Endodermal cell (in vitro differentiated cells): ENCODE measurements around the gene PCBP4. TPM values are rescaled to one million over a fixed set of nuclear protein-coding genes. Genes with fewer than 3 reads are reported as not detected.

Experiments
- DNase-seq: peaks from one replicate; pipeline ENCODE4 v3.0.0-alpha.2; 2017
- H3K27ac ChIP-seq: 2 replicates; pipeline ENCODE4 v1.5.1; 2013; ENCODE audit warnings: mild to moderate bottlenecking, low read depth, low read length, moderate library complexity
- H3K27me3 ChIP-seq: 2 replicates; pipeline ENCODE4 v1.6.1; 2013; ENCODE audit warnings: mild to moderate bottlenecking, low read length, moderate library complexity; ENCODE audit not compliant: insufficient read depth, control insufficient read depth, poor library complexity, severe bottlenecking
- H3K36me3 ChIP-seq: 2 replicates; pipeline ENCODE4 v1.7.0; 2013; ENCODE audit warnings: mild to moderate bottlenecking, low read length, moderate library complexity; ENCODE audit not compliant: control insufficient read depth, insufficient read depth
- H3K4me1 ChIP-seq: one replicate; pipeline ENCODE4 v1.7.0; 2013; ENCODE audit warnings: low read length; ENCODE audit not compliant: control insufficient read depth, insufficient read depth
- H3K4me3 ChIP-seq: 2 replicates; pipeline ENCODE4 v1.5.1; 2013; ENCODE audit warnings: mild to moderate bottlenecking, low read length, moderate library complexity
- H3K9ac ChIP-seq: 2 replicates; pipeline ENCODE4 v1.6.1; 2013; ENCODE audit warnings: mild to moderate bottlenecking, low read length, moderate library complexity; ENCODE audit not compliant: poor library complexity, severe bottlenecking; ENCODE audit errors: extremely low read depth
- H3K9me3 ChIP-seq: 2 replicates; pipeline ENCODE4 v1.6.1; 2013; ENCODE audit warnings: mild to moderate bottlenecking, low read length, moderate library complexity; ENCODE audit not compliant: control insufficient read depth
- H3K27ac Mint-ChIP-seq: 2 replicates; pipeline ENCODE4 v1.8.0; 2020; ENCODE audit warnings: mixed read lengths
- H3K27me3 Mint-ChIP-seq: 2 replicates; pipeline ENCODE4 v1.8.0; 2021; ENCODE audit warnings: mild to moderate bottlenecking, mixed read lengths; ENCODE audit not compliant: insufficient read depth
- H3K36me3 Mint-ChIP-seq: 2 replicates; pipeline ENCODE4 v1.8.0; 2020; ENCODE audit warnings: low read depth, mixed read lengths
- H3K4me1 Mint-ChIP-seq: 2 replicates; pipeline ENCODE4 v1.8.0; 2020; ENCODE audit warnings: mixed read lengths
- H3K4me3 Mint-ChIP-seq: 2 replicates; pipeline ENCODE4 v1.8.0; 2020; ENCODE audit warnings: mild to moderate bottlenecking, moderate library complexity, mixed read lengths
- H3K9me3 Mint-ChIP-seq: 2 replicates; pipeline ENCODE4 v1.8.0; 2020; ENCODE audit warnings: mild to moderate bottlenecking, mixed read lengths
- WGBS, 2 experiments: methylation state at CpG; one replicate each; pipeline versions ENCODE4 v1.1.5 to v1.1.7; 2013; ENCODE audit warnings: missing lambda C conversion rate in 2 of 2, mixed read lengths in 1 of 2; ENCODE audit not compliant: insufficient coverage in 1 of 2, insufficient read length in 1 of 2; 5-methylcytosine and 5-hydroxymethylcytosine counted together
- total RNA-seq, 2 donors: library from RNA; stranded (reverse); fragmentation: NEBNext Ultra II Directional in 1 of 2; extraction: Animal tissue kit (Norgen Biotek cat#: 25700) in 1 of 2; gene quantifications; 2 replicates in 1 of 2; 3 replicates in 1 of 2; pipeline ENCODE4 v1.2.1, GENCODE V29; 2021
- TF ChIP-seq, protein P1 (sequence below): fragments of 200-600 bp; sonication (generic); conservative IDR thresholded peaks from 2 replicates; pipeline ENCODE4 v1.5.0; 2021; ENCODE audit warnings: antibody characterized with exemption, mild to moderate bottlenecking

PCBP4 gene
- total RNA-seq, 2 donors from 2014 or later = 54.1 to 68.1 TPM

DNA sequence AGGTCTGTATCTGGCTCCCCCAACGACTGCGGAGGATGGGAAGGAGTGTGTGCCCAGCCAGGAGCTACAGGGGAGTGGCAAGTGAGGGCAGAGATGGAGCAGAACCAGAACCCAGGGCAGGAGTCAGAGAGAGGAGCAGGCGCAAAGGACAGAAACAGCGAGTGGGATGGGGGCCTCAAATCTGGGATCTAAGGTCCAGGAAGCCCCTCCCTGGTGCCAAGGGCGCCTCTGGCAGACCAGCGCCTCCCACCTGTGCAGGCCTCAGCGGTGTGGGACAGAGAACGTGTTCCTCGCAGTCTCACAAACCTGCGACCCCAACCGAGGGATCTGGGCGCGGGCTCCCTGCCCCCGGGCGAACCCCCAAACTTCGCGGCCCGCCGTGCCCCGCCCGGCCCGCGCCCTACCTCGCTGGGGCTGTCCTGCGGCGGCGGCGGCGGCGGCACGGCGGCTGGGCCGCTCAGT lies 301 bp downstream of the PCBP4 start:
- no peak for DNase-seq

DNA sequence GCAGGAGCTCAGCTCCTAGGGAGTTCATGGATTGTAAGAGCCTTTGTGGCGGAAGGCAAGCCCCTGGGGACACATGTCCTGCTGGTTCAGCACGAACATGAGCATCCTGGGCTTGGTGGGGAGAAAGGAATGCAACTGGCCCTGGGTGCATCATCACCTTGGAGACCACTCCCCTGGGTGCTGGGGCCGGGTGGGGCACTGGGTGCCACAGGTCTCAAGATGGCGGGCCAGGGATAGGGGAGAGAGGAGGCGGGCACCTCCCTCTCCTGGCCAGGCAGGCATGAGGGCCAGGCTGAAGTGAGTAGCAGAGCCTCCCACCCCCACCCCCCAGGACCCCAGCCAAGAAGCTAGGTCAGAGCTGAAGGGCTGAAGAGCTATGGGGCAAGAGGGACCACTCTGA lies 768 bp downstream of the PCBP4 start:
- no peaks in the 10 kb centered on the region for H3K9me3 ChIP-seq
- 88 to 100% methylated on average over 1 to 4 of the region's 5 CpGs for WGBS, 2 experiments
- H3K27ac ChIP-seq = peak overlapping the region; percentile 91
- H3K36me3 ChIP-seq = peaks cover 13% of the 10 kb centered on the region
- peaks cover 51% of the 10 kb centered on the region for H3K4me1 Mint-ChIP-seq
- no peaks in the 10 kb centered on the region for H3K27me3 Mint-ChIP-seq
- H3K4me3 ChIP-seq = peak overlapping the region; percentile 88
- peak overlapping the region; percentile 75 for H3K9ac ChIP-seq
- TF ChIP-seq, protein P1, sequence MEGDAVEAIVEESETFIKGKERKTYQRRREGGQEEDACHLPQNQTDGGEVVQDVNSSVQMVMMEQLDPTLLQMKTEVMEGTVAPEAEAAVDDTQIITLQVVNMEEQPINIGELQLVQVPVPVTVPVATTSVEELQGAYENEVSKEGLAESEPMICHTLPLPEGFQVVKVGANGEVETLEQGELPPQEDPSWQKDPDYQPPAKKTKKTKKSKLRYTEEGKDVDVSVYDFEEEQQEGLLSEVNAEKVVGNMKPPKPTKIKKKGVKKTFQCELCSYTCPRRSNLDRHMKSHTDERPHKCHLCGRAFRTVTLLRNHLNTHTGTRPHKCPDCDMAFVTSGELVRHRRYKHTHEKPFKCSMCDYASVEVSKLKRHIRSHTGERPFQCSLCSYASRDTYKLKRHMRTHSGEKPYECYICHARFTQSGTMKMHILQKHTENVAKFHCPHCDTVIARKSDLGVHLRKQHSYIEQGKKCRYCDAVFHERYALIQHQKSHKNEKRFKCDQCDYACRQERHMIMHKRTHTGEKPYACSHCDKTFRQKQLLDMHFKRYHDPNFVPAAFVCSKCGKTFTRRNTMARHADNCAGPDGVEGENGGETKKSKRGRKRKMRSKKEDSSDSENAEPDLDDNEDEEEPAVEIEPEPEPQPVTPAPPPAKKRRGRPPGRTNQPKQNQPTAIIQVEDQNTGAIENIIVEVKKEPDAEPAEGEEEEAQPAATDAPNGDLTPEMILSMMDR = no peak
- DNase-seq = no peak
- peaks cover 32% of the 10 kb centered on the region for H3K4me1 ChIP-seq
- H3K9me3 Mint-ChIP-seq = no peaks in the 10 kb centered on the region
- peak overlapping the region; percentile 79 for H3K4me3 Mint-ChIP-seq
- H3K27ac Mint-ChIP-seq = peak overlapping the region; percentile 82
- no peaks in the 10 kb centered on the region for H3K27me3 ChIP-seq
- H3K36me3 Mint-ChIP-seq = peaks cover 3% of the 10 kb centered on the region

More for the DNA sequence above, 301 bp downstream of the PCBP4 start:
- no peaks in the 10 kb centered on the region for H3K27me3 ChIP-seq
- Mint-ChIP-seq H3K4me1 (peaks cover 49% of the 10 kb centered on the region), H3K4me3 (peak overlapping the region; percentile 79), H3K27me3 (no peaks in the 10 kb centered on the region), H3K27ac (peak overlapping the region; percentile 82), H3K9me3 (no peaks in the 10 kb centered on the region), H3K36me3 (peaks cover 3% of the 10 kb centered on the region)
- H3K27ac ChIP-seq = peak overlapping the region; percentile 91
- peak overlapping the region; percentile 88 for H3K4me3 ChIP-seq
- TF ChIP-seq, protein P1 = no peak
- 7 to 48% methylated on average over 3 to 33 of the region's 33 CpGs for WGBS, 2 experiments
- no peaks in the 10 kb centered on the region for H3K9me3 ChIP-seq
- peaks cover 30% of the 10 kb centered on the region for H3K4me1 ChIP-seq
- peak overlapping the region; percentile 75 for H3K9ac ChIP-seq
- H3K36me3 ChIP-seq = peaks cover 8% of the 10 kb centered on the region

DNA sequence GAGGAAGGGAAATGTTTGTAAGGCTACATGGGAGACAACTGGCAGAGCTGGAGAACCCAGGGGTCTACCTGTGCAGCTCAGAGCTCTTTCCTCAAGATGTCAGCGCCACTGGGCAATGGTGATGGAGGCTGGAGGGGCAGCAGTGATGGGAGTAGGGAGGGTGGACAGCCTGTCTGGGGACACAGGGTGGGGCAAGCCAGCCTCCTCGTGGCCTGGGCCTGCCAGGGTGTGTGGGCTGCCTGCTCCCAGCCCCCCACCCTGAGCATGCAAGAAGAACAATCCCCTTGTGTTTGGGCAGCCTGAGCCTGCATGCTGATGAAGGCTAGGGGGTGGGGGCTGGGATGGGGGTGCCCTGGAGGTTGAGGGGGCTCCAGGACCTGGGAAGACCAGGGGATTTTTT lies 1.2 kb downstream of the PCBP4 start:
- no peaks in the 10 kb centered on the region for H3K9me3 Mint-ChIP-seq

More for the DNA sequence above, 1.2 kb downstream of the PCBP4 start:
- Histone ChIP-seq H3K4me3 (peak overlapping the region; percentile 88), H3K36me3 (peaks cover 17% of the 10 kb centered on the region), H3K27me3 (no peaks in the 10 kb centered on the region), H3K4me1 (peaks cover 28% of the 10 kb centered on the region), H3K9ac (no peak overlapping the region), H3K27ac (no peak overlapping the region), H3K9me3 (no peaks in the 10 kb centered on the region)
- peaks cover 50% of the 10 kb centered on the region for H3K4me1 Mint-ChIP-seq
- H3K36me3 Mint-ChIP-seq = peaks cover 2% of the 10 kb centered on the region
- H3K4me3 Mint-ChIP-seq = peak overlapping the region; percentile 79
- TF ChIP-seq, protein P1 = no peak
- H3K27me3 Mint-ChIP-seq = no peaks in the 10 kb centered on the region
- no peak for DNase-seq
- no peak overlapping the region for H3K27ac Mint-ChIP-seq
- WGBS, 2 experiments = 40 to 88% methylated on average over 1 to 2 of the region's 2 CpGs
